Mucosa of gallbladder (tissue), 1 donor: ENCODE results near the gene SLC12A9. TPM values are rescaled to one million over a fixed set of nuclear protein-coding genes. Genes with fewer than 3 reads are reported as not detected.

Experiments
- DNase-seq: peaks from one replicate; pipeline ENCODE4 v3.0.0-alpha.2; 2020; ENCODE audit warnings: low spot score
- total RNA-seq: library from RNA; stranded (reverse); gene quantifications from one replicate; pipeline ENCODE4 v1.2.1, GENCODE V29; 2021
- donor health status: DM: no; HTN: no; CAD: no.

The SLC12A9 gene
- total RNA-seq, 1 donor from 2014 or later: 76.1 TPM

DNA sequence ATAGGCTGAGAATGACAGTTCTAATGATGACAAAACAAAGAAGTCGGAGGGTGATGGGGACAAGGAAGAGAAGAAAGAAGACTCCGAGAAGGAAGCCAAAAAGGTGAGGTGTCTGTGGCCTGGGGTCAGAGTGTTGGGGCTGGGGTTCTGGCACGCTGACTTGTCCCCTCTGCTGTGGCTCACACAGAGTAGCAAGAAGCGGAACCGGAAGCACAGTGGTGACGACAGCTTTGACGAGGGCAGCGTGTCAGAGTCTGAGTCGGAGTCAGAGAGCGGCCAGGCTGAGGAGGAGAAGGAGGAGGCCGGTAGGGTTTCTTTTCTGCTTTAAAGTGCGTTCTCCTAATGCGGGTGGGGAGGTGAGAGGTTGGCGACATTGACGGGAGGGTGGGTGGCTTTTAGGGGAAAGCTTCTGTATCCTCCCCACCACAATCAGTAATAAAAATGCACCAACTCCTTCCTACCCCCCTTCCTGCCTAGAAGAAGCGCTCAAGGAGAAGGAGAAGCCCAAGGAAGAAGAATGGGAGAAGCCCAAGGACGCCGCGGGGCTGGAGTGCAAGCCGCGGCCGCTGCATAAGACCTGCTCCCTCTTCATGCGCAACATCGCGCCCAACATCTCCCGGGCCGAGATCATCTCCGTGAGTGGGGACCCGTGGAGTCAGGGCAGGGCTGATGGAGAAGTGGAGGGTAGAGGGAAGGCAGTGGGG lies 32.4 kb downstream of the SLC12A9 start:
- DNase-seq: no peak

DNA sequence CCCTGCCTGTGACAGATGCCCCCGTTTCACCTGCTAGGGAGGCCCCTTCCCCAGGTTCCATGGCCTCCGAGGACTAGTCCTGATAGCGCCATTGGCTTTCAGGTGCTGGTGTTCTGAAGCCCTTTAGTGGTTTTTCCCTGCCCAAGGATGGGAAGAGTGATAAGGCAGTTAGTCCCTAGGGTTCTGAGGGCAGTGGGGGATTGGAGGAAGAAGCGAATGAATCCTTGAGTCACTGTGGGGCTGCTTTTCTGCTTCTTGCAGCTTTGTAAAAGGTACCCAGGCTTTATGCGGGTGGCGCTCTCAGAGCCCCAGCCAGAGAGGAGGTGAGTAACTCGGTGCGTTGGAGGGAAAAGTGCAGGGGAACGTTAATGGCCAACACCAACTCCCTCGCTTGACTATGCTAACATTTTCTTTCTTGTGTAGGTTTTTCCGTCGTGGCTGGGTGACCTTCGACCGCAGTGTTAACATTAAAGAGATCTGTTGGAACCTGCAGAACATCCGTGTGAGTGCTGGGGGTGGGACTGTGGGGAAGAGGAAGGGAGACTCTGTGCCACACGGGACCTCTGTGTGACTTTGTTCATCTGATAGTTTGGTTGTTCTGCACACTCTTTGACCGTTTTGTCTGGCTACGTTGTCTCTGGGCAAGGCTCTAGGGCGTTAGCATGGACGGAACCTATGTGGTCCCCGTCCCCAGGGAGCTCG lies 33.1 kb downstream of the SLC12A9 start:
- DNase-seq: no peak

DNA sequence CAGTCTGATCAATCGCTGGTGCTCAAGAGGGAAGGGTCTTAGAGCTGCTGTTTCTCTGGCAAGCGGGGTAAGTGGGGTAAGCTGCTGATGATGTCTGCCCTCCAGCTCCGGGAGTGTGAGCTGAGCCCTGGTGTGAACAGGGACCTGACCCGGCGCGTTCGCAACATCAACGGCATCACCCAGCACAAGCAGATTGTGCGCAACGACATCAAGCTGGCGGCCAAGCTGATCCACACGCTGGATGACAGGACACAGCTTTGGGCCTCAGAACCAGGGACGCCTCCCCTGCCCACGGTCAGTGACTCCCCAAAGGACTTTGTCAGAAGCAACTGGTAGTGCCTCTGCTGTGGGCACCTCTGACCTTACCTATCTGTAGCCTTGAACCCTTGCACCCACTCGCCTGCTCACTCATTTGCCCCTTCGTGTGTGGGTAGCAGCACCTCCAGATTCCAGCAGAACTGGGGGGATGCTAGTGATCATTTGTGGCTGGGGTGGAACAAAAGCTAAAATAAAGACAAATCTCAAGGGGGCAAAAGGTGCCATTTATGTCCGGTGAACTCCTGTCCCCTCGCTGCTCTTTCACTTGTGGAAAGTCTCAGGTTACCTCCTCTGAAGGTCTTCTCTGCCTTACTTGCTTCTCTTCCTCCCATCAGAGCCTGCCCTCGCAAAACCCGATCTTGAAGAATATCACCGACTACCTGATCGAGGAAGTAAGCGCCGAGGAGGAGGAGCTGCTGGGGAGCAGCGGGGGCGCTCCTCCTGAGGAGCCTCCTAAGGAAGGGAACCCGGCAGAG lies 33.8 kb downstream of the SLC12A9 start:
- no peak for DNase-seq

GRCh38 chr7:100886936-100887515 lies 34.5 kb downstream of the SLC12A9 start:
- no peak for DNase-seq

- no peak for DNase-seq
Measured at GRCh38 chr7:100887516-100888290, 35.2 kb downstream of the SLC12A9 start.

DNA sequence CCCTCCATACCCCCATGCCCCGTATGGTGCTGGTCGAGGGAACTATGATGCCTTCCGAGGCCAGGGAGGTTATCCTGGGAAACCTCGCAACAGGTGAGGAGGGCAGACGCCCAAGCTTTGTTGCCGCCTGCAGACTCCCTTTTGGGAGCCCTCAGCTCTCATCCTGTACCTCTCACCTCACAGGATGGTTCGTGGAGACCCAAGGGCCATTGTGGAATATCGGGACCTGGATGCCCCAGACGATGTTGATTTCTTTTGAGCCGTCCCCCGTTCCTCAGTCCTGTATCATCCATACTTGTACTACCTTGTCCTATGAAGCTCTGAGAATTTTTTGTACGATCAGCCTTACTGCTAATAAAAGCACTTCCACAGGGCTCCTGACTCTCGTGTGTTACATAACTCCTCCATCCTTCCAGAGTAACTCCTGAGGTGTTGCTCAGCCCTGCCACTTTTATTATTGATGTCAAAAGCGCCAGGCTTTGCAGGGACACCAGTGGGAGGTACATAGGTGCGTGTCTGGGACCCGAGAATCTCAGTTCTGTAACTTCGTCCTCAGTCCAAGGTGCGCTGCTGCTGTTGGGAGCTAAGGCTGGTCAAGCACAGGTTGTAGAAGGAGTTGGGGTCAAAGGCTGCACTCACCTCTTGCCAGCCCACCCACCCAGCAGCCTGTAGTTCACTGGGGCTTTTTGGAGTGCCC lies 35.9 kb downstream of the SLC12A9 start:
- DNase-seq: no peak

DNA sequence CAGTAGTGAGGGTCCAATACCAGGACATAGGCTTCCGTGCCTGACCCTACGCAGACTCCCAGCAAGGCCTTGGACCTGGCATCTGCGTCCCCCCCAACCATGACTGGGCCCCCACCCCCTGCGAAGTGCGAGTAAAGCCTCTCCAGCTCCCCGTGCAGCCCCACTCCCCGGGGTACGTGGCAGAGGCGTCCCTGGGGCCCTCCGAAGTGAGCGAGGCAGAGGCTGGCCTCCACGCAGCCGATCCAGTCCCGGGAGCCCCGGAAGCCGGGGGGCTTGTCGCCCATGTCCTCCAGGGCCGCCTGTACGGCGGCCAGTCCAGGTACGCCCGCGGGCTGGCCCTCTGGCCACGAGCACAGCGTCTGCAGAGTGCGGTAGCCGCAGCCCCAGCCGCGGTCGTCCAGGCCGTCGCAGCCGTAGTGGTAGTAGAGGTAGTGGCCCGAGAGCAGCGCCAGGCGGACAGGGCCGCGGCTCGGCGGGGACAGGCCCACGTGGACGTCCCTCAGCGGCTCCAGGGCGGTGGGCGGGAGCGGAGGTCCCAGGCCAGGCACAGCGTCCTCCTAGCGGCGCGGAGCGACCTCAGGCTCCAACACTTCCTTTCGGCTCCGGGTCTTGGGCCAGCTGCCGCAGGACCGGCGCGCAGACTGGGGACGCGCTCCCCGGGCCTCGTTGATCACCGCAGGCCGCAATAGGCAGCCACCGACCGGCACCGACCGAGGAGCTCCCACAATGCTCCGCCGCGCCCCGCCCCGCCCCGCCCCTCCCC lies 36.7 kb downstream of the SLC12A9 start, which contains the start of gene UFSP1:
Gene UFSP1, minus strand, starts transcription at position 728 of the 763 bp plus-strand sequence. Its CDS starts 444 bp downstream, at position 284.
- no peak for DNase-seq

DNA sequence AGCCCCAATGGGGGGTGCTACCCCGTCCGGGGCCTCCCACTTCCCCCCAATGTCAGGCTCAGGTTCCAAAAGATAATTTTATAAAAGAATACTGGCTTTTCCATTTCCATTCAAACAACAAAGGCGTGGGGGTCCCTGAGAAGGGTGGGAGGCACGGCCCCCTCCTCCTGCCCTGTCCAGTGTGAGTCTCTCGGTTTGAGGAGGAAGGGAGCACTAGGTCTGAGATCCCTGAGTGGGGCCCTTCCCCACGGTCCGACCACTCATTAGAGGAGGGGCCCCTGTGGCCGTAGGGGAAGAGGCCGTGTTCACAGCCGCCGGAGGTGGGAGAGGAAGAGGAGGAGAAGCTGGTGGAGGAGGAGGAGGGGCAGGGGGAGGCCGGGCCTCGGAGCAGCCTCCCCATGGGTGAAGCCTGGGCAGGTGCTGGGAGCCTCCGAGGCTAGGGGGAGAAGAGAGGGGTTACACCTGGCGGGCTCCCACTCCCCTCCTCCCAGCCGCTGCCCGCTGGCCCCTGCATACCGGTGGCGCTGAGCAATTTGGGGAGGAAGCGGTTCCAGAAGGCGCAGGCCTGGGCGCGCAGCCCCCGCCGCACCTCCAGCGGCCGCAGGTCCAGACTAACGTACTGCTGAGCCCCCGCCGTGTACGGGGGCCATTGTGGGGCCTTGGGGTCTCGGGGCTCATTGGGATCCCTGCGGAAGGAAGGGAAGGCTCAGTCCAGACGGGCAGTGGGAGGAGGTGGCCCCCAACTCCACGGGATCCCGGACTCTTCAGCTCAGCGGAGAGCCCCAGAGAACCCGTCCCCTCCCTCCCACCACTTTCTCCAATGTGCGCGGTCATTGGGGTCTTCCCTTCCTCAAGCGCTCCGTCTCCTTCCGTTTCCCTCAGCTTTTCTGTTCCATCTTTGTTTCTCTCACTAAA lies 38.4 kb downstream of the SLC12A9 start:
- DNase-seq: no peak

- no peak for DNase-seq
Measured at GRCh38 chr7:100891568-100892247, 39.2 kb downstream of the SLC12A9 start.

GRCh38 chr7:100892364-100893317 lies 40.1 kb downstream of the SLC12A9 start:
- no peak for DNase-seq

DNA sequence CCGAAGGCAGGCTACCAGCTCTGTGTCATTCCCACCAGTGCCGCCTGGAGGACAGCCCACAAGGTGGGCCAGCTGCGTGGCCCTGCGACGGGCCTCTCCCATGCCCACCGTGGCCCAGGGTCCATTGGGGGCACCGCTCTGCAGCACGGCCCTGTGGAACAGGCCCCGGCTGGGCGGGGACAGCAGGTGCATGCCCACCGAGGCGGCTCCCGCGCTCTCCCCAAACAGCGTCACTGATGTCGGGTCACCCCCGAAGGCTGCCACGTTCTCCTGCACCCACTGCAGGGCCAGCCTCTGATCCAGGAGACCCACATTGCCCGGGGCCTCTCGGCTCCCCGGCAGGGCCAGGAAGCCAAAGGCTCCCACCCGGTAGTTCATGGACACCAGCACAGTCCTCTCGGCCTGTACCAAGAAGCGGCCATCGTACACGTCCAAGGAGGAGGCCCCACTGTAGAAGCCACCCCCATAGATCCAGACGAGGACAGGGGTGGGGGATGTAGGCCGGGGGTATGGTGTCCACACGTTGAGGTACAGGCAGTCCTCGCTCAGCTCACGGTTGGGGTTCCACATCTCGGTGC lies 40.9 kb downstream of the SLC12A9 start:
- DNase-seq: no peak

DNA sequence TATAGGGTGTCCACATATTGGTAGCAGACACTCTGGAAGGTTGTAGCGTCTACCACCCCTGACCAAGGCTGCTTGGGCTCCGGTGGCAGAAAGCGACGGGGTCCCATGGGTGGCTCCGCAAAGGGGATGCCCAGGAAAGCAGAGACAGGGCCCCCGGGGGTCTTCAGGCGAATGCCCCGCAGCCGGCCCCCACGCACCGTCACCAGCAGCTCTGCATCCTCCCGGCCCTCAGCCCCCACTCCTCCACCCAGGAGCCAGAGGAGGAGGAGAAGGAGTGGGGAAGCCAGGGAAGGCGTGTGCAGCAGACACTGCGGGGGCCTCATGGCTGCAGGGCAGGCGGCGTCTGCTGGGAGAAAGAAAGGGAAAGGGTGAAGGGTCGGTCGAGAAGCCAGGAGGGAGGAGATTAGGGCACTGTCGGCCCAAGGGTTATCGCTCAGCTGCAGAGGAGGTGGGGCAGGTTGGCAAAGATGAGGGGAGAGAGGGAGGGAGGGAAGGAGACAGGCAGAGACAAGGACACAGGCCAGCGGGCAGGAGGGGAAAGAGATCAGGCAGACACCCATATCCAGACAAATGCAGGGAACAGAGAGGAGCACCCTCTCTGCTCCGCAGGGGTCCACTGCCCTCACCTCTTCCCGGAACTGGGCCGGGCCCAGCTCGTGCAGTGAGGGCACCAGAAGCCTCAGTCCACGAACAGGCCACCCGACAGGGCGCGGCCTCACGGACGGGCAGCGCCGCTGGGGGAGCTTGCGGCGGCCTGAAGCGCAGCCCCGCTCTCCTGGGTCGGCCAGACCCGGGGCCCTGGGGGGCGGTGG lies 41.6 kb downstream of the SLC12A9 start:
- no peak for DNase-seq

DNA sequence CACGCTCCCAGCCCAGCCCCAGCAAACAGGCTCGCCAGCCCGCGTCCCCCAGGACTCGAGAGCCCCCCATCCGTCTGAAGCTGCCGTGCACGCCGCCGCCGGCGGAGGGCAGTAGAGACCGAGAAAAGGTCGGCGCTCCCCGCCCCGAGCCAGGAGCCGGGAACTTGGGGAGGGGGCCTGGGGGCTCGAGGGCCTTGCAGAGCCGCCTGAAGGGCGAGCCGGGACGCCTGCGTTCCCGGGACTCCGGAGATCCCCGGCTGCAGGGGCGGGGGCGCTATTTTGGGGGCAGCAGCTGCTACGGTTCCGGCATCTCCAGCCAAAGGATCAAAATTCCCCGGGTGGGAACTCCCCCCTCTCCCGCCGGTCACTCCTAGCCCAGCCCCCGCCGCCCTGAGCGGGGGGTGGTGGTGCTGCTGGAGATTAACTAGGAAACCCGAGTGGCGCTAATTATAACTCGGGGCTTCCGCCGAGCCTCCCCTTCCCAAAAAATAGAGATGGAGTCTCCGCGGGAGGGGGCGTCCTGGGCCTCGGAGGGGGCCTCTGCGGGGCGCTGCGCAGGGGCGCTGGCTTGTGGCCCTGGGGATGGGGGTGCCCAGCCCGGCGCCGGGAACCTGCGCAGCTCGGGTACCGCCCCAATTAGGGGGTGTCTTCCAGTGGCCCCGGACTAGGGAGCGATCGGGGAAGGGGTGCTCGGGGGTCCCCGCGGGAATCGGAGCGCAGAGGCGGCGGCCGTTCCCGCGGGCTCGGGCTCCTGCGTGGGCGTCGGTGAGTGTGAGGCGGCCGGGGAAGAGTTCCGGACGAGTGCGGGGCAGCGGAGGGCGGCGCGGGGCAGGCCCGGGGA lies 42.6 kb downstream of the SLC12A9 start:
- DNase-seq: peak; percentile 45

GRCh38 chr7:100895701-100895955 lies 43.1 kb downstream of the SLC12A9 start, which contains the start of gene ACHE:
Gene ACHE, minus strand, starts transcription at chr7:100895888. Its CDS starts 1,656 bp downstream, at chr7:100894232.
- DNase-seq: no peak
